ENCODE results near the gene FAM9A.

Gene FAM9A

GRCh38 chrX:8801041-8801599, at the start of gene FAM9A:
Gene FAM9A, minus strand, starts transcription at chrX:8801383. Its CDS starts 1,212 bp downstream, at chrX:8800171.
- no peak for DNase-seq (ENCODE audit: low read depth)

- DNase-seq (ENCODE audit: low read depth), result no peak
Measured at GRCh38 chrX:8850478-8850877, 49.3 kb upstream of the FAM9A start.

- no peak for DNase-seq (ENCODE audit: low read depth)
Measured at GRCh38 chrX:8849945-8850344, 48.8 kb upstream of the FAM9A start.

GRCh38 chrX:8849458-8849857, 48.3 kb upstream of the FAM9A start:
- peak; percentile 73 for DNase-seq (ENCODE audit: low read depth)

- DNase-seq (ENCODE audit: low read depth), result peak; percentile 65
Measured at GRCh38 chrX:8848911-8849310, 47.7 kb upstream of the FAM9A start.

- no peak for DNase-seq (ENCODE audit: low read depth)
Measured at GRCh38 chrX:8848441-8848840, 47.3 kb upstream of the FAM9A start.

GRCh38 chrX:8847360-8847759, 46.2 kb upstream of the FAM9A start:
- DNase-seq (ENCODE audit: low read depth), result peak; percentile 62

GRCh38 chrX:8846266-8846665, 45.1 kb upstream of the FAM9A start:
- peak; percentile 39 for DNase-seq (ENCODE audit: low read depth)

- no peak for DNase-seq (ENCODE audit: low read depth)
Measured at GRCh38 chrX:8845469-8845868, 44.3 kb upstream of the FAM9A start.

- no peak for DNase-seq (ENCODE audit: low read depth)
Measured at GRCh38 chrX:8845060-8845459, 43.9 kb upstream of the FAM9A start.

GRCh38 chrX:8844157-8844556, 43.0 kb upstream of the FAM9A start:
- no peak for DNase-seq (ENCODE audit: low read depth)

- DNase-seq (ENCODE audit: low read depth), result peak; percentile 29
Measured at GRCh38 chrX:8841911-8842310, 40.7 kb upstream of the FAM9A start.

- DNase-seq (ENCODE audit: low read depth), result no peak
Measured at GRCh38 chrX:8834392-8834791, 33.2 kb upstream of the FAM9A start.

GRCh38 chrX:8832582-8833378, 31.6 kb upstream of the FAM9A start:
- no peak for DNase-seq (ENCODE audit: low read depth)

GRCh38 chrX:8823698-8824097, 22.5 kb upstream of the FAM9A start:
- DNase-seq (ENCODE audit: low read depth), result no peak

- no peak for DNase-seq (ENCODE audit: low read depth)
Measured at GRCh38 chrX:8822002-8822401, 20.8 kb upstream of the FAM9A start.

- peak; percentile 76 for DNase-seq (ENCODE audit: low read depth)
Measured at GRCh38 chrX:8820910-8821527, 19.8 kb upstream of the FAM9A start.

GRCh38 chrX:8815460-8816065, 14.4 kb upstream of the FAM9A start:
- DNase-seq (ENCODE audit: low read depth), result peak; percentile 23

- no peak for DNase-seq (ENCODE audit: low read depth)
Measured at GRCh38 chrX:8813036-8813435, 11.9 kb upstream of the FAM9A start.

GRCh38 chrX:8811611-8812010, 10.4 kb upstream of the FAM9A start:
- DNase-seq (ENCODE audit: low read depth), result no peak

- no peak for DNase-seq (ENCODE audit: low read depth)
Measured at GRCh38 chrX:8808661-8809060, 7.5 kb upstream of the FAM9A start.

GRCh38 chrX:8805974-8806373, 4.8 kb upstream of the FAM9A start:
- no peak for DNase-seq (ENCODE audit: low read depth)

- DNase-seq (ENCODE audit: low read depth), result no peak
Measured at GRCh38 chrX:8805046-8805445, 3.9 kb upstream of the FAM9A start.

Data from amniotic epithelial cell (primary cell).